Measurements from ENCODE around the gene CDC42EP4. TPM values are rescaled to one million over a fixed set of nuclear protein-coding genes. Genes with fewer than 3 reads are reported as not detected.
"Not testable (repeated sequence)": the region's sequence is repeated elsewhere in the genome, so short reads cannot be mapped to it uniquely, and the experiment has no call there.

The CDC42EP4 gene
- total RNA-seq, 2 donors from 2014 or later: 38.5 to 49.7 TPM

DNA sequence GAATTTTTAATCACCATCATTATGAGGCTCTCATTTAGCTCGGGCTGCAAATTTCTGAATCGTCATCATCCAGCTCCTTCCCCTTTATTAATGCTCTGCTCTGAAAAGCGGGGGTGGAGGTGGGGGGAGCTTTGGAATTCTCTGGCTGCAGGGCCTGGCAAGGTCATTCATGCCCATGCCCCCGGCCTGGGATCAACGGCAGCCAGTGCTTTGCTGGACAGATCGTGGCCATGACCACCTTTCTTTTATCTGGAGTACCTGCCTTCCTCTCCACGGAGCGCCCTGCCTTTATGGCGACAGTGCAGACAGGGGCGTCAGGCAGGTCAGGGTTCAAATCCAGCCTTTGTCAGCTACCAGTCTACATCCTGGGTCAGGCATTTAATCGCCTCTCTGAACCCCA is 45.0 kb downstream of the CDC42EP4 start:
- no peak overlapping the region for H3K27ac Mint-ChIP-seq
- Histone ChIP-seq H3K27ac (ENCODE audit: low read depth, low read length) (no peak overlapping the region), H3K27me3 (ENCODE audit: control insufficient read depth, insufficient read depth, low read length, poor library complexity, severe bottlenecking) (no peaks in the 10 kb centered on the region), H3K9me3 (ENCODE audit: control insufficient read depth, low read length) (peaks cover 9% of the 10 kb centered on the region), H3K36me3 (ENCODE audit: control insufficient read depth, insufficient read depth, low read length) (no peaks in the 10 kb centered on the region), H3K9ac (ENCODE audit: extremely low read depth, low read length, poor library complexity, severe bottlenecking) (no peak overlapping the region), H3K4me1 (ENCODE audit: control insufficient read depth, insufficient read depth, low read length) (peaks cover 13% of the 10 kb centered on the region), H3K4me3 (ENCODE audit: low read length) (no peak overlapping the region)
- no peak overlapping the region for H3K4me3 Mint-ChIP-seq
- H3K4me1 Mint-ChIP-seq: peaks cover 17% of the 10 kb centered on the region
- H3K36me3 Mint-ChIP-seq (ENCODE audit: low read depth): no peaks in the 10 kb centered on the region
- TF ChIP-seq, protein P1, sequence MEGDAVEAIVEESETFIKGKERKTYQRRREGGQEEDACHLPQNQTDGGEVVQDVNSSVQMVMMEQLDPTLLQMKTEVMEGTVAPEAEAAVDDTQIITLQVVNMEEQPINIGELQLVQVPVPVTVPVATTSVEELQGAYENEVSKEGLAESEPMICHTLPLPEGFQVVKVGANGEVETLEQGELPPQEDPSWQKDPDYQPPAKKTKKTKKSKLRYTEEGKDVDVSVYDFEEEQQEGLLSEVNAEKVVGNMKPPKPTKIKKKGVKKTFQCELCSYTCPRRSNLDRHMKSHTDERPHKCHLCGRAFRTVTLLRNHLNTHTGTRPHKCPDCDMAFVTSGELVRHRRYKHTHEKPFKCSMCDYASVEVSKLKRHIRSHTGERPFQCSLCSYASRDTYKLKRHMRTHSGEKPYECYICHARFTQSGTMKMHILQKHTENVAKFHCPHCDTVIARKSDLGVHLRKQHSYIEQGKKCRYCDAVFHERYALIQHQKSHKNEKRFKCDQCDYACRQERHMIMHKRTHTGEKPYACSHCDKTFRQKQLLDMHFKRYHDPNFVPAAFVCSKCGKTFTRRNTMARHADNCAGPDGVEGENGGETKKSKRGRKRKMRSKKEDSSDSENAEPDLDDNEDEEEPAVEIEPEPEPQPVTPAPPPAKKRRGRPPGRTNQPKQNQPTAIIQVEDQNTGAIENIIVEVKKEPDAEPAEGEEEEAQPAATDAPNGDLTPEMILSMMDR (conservative IDR thresholded peaks at IDR 0.05): no peak
- 85 to 90% methylated on average over 7 to 11 of the region's 11 CpGs for WGBS, 2 experiments (ENCODE audit: insufficient coverage in 1 of 2, insufficient read length in 1 of 2)
- DNase-seq: no peak
- no peaks in the 10 kb centered on the region for H3K27me3 Mint-ChIP-seq (ENCODE audit: insufficient read depth)
- H3K9me3 Mint-ChIP-seq: peaks cover 2% of the 10 kb centered on the region

DNA sequence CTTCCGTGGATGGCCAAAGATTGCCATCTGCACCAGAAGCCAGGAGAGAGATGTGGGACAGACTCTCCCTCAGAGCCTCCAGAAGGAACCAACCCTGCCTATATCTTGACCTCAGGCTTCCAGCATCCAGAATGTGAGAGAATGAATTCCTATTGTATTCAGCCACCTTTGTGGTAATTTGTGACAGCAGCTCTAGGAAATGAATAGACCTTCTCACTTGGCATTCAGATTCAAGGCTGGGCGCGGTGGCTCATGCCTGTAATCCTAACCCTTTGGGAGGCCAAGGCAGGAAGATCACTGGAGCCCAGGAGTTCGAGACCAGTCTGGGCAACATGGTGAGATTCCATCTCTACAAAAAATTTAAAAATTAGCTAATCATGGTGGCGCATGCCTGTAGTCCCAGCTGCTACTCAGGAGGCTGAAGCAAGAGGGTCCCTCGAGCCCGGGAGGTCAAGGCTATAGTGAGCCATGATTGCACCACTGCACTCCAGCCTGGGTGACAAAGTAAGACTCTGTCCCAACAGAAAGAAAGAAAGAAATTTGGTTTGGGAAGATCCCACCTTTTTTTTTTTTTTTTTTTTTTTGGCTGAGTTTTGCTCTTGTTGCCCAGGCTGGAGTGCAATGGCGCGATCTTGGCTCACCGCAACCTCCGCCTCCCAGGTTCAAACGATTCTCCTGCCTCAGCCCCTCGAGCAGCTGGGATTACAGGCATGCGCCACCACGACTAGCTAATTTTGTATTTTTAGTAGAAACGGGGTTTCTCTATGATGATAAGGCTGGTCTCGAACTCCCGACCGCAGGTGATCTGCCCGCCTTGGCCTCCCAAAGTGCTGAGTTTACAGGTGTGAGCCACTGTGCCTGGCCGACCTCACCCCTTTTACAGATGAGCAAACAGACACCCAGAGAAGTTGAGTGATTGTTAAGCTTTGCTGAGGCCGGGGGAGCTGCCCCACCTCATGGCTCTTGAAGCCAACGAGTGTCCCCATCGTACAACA is 45.9 kb downstream of the CDC42EP4 start:
- Mint-ChIP-seq H3K9me3 (peaks cover 1% of the 10 kb centered on the region), H3K36me3 (ENCODE audit: low read depth) (no peaks in the 10 kb centered on the region)
- WGBS, 2 experiments (ENCODE audit: insufficient coverage in 1 of 2, insufficient read length in 1 of 2): 88 to 93% methylated on average over 17 to 24 of the region's 24 CpGs

DNA sequence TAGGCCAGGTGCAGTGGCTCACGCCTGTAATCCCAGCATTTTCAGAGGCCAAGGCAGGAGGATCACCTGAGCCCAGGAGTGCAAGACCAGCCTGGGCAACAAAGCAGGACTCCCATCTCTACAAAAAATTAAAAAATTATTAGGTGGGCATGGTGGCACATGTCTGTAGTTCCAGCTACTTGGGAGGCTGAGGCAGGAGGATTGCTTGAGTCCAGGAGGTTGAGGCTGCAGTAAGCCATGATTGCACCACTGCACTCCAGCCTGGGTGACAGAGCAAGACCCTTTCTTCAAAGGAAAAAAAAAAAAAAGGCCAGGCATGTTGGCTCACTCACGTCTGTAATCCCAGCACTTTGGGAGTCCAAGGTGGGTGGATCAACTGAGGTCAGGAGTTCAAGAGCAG is 47.4 kb downstream of the CDC42EP4 start:
- H3K4me1 Mint-ChIP-seq: peaks cover 17% of the 10 kb centered on the region
- 85 to 100% methylated on average over 1 to 2 of the region's 2 CpGs for WGBS, 2 experiments (ENCODE audit: insufficient coverage in 1 of 2, insufficient read length in 1 of 2)
- not testable (repeated sequence) for H3K9me3 ChIP-seq (ENCODE audit: control insufficient read depth, low read length); H3K36me3 Mint-ChIP-seq (ENCODE audit: low read depth); H3K36me3 ChIP-seq (ENCODE audit: control insufficient read depth, insufficient read depth, low read length); H3K9me3 Mint-ChIP-seq; H3K4me3 ChIP-seq (ENCODE audit: low read length); H3K9ac ChIP-seq (ENCODE audit: extremely low read depth, low read length, poor library complexity, severe bottlenecking); H3K4me3 Mint-ChIP-seq; H3K27ac Mint-ChIP-seq; H3K27me3 ChIP-seq (ENCODE audit: control insufficient read depth, insufficient read depth, low read length, poor library complexity, severe bottlenecking); H3K27me3 Mint-ChIP-seq (ENCODE audit: insufficient read depth); DNase-seq; H3K27ac ChIP-seq (ENCODE audit: low read depth, low read length)
- H3K4me1 ChIP-seq (ENCODE audit: control insufficient read depth, insufficient read depth, low read length): peaks cover 16% of the 10 kb centered on the region

More for the DNA sequence above, 45.9 kb downstream of the CDC42EP4 start:
- H3K4me3 ChIP-seq (ENCODE audit: low read length): no peak overlapping the region
- no peaks in the 10 kb centered on the region for H3K27me3 ChIP-seq (ENCODE audit: control insufficient read depth, insufficient read depth, low read length, poor library complexity, severe bottlenecking)
- TF ChIP-seq, protein P1 (conservative IDR thresholded peaks at IDR 0.05): no peak
- peaks cover 16% of the 10 kb centered on the region for H3K4me1 ChIP-seq (ENCODE audit: control insufficient read depth, insufficient read depth, low read length)
- no peak overlapping the region for H3K9ac ChIP-seq (ENCODE audit: extremely low read depth, low read length, poor library complexity, severe bottlenecking)
- no peak overlapping the region for H3K4me3 Mint-ChIP-seq
- H3K36me3 ChIP-seq (ENCODE audit: control insufficient read depth, insufficient read depth, low read length): no peaks in the 10 kb centered on the region
- H3K27ac Mint-ChIP-seq: no peak overlapping the region
- H3K27ac ChIP-seq (ENCODE audit: low read depth, low read length): no peak overlapping the region
- peaks cover 17% of the 10 kb centered on the region for H3K4me1 Mint-ChIP-seq
- peaks cover 9% of the 10 kb centered on the region for H3K9me3 ChIP-seq (ENCODE audit: control insufficient read depth, low read length)
- no peaks in the 10 kb centered on the region for H3K27me3 Mint-ChIP-seq (ENCODE audit: insufficient read depth)
- no peak for DNase-seq
